Measurements from ENCODE around the gene RPL41.
"Not testable (repeated sequence)": the region's sequence is repeated elsewhere in the genome, so short reads cannot be mapped to it uniquely, and the experiment has no call there.

Gene RPL41

DNA sequence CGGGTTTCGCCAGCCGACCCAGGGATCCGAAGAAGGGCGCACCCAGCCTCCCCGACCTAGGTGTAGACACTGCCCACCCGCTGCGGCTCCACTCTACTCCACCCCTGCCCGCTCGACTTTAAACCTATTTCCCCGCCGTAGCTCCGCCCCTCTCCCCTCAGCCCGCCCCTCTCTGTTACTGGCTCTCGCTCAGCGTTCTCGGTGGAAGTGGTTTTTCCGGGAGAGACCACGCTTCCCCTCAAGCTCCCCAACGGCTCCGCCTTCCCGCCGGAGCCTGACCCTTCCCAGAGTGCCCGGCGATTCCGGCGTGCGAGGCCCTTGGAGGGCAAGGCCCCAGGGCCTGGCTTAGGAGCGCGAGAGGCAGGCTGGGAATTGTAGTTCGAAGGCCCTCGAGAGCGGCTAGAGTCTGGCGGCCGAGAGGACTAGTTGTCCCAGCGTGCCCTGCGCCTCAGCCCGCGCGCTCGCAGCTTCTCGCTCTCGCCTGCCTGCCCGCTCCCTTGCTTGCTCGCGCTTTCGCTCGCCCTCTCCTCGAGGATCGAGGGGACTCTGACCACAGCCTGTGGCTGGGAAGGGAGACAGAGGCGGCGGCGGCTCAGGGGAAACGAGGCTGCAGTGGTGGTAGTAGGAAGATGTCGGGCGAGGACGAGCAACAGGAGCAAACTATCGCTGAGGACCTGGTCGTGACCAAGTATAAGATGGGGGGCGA lies 12.2 kb upstream of the RPL41 start, which contains the start of gene PA2G4:
Gene PA2G4 (plus strand): TSS at position 451 of the 706 bp plus-strand sequence. CDS start 179 bp downstream, at position 630.
- Histone ChIP-seq H3K27me3 (ENCODE audit: control insufficient read depth, insufficient read depth, low read length) (no peaks in the 10 kb centered on the region), H3K9ac (ENCODE audit: low read length) (peak within 1 kb of the TSS; percentile 84), H3K4me3 (ENCODE audit: low read length) (peak within 1 kb of the TSS; percentile 65), H3K4me1 (ENCODE audit: control insufficient read depth, insufficient read depth, low read length) (peaks cover 19% of the 10 kb centered on the region), H3K9me3 (ENCODE audit: control insufficient read depth, low read length) (no peaks in the 10 kb centered on the region), H3K36me3 (ENCODE audit: control insufficient read depth, insufficient read depth, low read length) (no peaks in the 10 kb centered on the region)

DNA sequence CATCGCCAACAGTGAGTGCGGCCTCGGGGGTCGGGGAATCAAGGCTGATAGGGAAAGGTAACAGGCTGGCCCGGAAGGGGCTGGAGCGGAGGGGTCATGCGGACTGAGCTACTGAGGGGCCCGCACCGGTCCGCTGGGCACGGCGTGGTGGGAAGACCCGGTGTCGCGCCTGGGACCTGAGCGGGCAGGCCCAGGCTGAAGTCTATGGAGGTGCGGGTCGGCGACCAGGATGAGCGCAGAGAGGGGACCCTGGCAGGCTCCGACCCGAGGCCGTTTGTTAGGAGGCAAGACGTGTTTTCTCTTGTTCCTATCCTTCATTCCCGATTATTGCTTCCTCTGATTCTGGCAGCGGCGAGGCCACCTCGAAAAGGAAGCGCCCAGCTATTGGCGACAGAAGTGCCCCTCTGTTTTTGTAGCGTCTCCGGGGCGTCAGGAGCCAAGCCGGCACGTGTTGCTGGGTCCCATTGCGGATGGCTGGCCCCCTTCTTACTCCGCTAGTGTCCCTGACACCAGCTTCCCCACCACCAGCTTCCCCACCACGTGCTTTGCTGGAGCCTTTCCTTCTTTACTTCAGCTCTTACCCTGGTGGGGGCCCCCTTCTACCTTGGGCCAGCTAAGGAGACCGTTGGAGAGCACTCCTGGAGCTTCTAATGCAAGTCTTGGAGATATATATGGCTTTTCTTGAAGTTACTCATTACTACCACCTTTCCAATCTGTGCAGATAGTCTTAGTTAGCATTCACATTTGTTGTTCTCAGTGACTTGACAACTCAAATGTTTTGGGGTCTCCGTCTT lies 11.4 kb upstream of the RPL41 start:
- Histone ChIP-seq H3K9me3 (ENCODE audit: control insufficient read depth, low read length) (no peaks in the 10 kb centered on the region), H3K36me3 (ENCODE audit: control insufficient read depth, insufficient read depth, low read length) (no peaks in the 10 kb centered on the region), H3K4me3 (ENCODE audit: low read length) (peak overlapping the region; percentile 65), H3K27me3 (ENCODE audit: control insufficient read depth, insufficient read depth, low read length) (no peaks in the 10 kb centered on the region), H3K4me1 (ENCODE audit: control insufficient read depth, insufficient read depth, low read length) (peaks cover 19% of the 10 kb centered on the region), H3K9ac (ENCODE audit: low read length) (peak overlapping the region; percentile 84)

DNA sequence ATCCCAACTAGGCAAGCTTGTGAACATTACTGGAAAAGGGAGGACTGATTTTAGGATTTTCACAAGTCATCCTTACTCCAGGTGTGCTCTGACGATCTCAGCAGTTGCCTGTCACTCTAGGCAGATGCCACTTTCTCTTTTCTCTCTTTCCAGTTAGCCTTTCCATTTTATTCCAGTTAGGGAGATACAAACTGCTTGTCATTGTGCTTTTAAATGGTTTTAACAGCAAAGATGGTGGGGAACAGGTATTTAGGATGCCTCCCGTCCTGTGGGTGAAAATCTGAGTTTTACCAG lies 10.9 kb upstream of the RPL41 start:
- Histone ChIP-seq H3K27me3 (ENCODE audit: control insufficient read depth, insufficient read depth, low read length) (no peaks in the 10 kb centered on the region), H3K9ac (ENCODE audit: low read length) (peak overlapping the region; percentile 84), H3K4me1 (ENCODE audit: control insufficient read depth, insufficient read depth, low read length) (peaks cover 19% of the 10 kb centered on the region), H3K4me3 (ENCODE audit: low read length) (peak overlapping the region; percentile 65), H3K36me3 (ENCODE audit: control insufficient read depth, insufficient read depth, low read length) (peaks cover 4% of the 10 kb centered on the region), H3K9me3 (ENCODE audit: control insufficient read depth, low read length) (no peaks in the 10 kb centered on the region)

DNA sequence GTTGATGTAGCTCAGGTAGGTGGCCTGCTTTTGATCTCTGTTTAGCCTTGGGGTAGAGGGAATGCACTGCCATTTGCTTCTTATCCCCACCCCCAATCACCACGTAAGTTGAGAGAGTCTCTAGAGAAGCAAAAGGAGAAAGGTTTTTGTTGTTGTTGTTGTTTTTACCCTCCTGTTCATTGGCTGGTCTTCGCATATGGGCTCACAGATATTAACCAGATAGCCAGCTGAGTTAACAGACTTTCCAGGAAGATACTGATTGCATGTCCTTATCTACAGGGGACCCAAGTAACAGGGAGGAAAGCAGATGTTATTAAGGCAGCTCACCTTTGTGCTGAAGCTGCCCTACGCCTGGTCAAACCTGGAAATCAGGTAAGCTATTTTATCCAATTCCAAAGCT lies 9.2 kb upstream of the RPL41 start:
- Histone ChIP-seq H3K4me1 (ENCODE audit: control insufficient read depth, insufficient read depth, low read length) (peaks cover 19% of the 10 kb centered on the region), H3K4me3 (ENCODE audit: low read length) (no peak overlapping the region), H3K9ac (ENCODE audit: low read length) (no peak overlapping the region), H3K36me3 (ENCODE audit: control insufficient read depth, insufficient read depth, low read length) (peaks cover 6% of the 10 kb centered on the region), H3K27me3 (ENCODE audit: control insufficient read depth, insufficient read depth, low read length) (no peaks in the 10 kb centered on the region), H3K9me3 (ENCODE audit: control insufficient read depth, low read length) (no peaks in the 10 kb centered on the region)

DNA sequence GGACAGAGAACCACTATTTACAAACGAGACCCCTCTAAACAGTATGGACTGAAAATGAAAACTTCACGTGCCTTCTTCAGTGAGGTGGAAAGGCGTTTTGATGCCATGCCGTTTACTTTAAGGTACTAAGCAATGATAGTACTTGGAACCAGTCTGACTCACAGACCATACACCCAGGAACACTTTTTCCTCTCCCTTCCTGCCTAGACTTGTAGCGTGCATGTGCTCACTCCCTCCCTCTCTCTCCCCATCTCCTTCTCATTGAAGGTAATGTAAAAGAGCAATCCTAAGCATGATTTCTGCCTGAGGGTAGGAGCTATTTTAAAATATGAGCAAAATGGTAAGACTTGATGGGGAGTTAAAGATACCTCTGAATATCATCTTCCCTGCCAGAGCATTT lies 5.9 kb upstream of the RPL41 start:
- no peak overlapping the region for H3K9ac ChIP-seq (ENCODE audit: low read length)
- no peaks in the 10 kb centered on the region for H3K27me3 ChIP-seq (ENCODE audit: control insufficient read depth, insufficient read depth, low read length)
- no peak overlapping the region for H3K4me3 ChIP-seq (ENCODE audit: low read length)
- H3K36me3 ChIP-seq (ENCODE audit: control insufficient read depth, insufficient read depth, low read length) = peaks cover 6% of the 10 kb centered on the region
- H3K4me1 ChIP-seq (ENCODE audit: control insufficient read depth, insufficient read depth, low read length) = peaks cover 8% of the 10 kb centered on the region
- no peaks in the 10 kb centered on the region for H3K9me3 ChIP-seq (ENCODE audit: control insufficient read depth, low read length)

DNA sequence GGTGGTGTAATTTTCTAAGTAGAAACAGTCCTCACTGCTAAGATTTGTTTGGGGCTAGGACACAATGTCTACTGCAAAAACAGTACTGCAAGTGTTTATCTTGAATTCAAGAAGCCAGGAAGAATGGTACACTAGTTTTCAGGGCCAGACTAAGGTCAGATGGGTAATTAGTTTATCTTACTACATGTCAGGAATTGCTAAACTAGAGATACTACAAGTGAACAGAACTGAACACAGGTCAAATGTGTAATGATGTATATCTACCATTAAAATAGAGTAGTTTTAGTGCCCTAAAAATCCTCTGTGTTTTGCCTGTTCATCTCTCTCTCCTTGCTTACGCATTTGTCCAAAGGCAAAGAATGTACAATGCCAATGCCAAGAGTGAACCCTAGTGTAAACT lies 2.3 kb upstream of the RPL41 start:
- no peaks in the 10 kb centered on the region for H3K27me3 ChIP-seq (ENCODE audit: control insufficient read depth, insufficient read depth, low read length)
- no peak overlapping the region for H3K4me3 ChIP-seq (ENCODE audit: low read length)
- H3K9ac ChIP-seq (ENCODE audit: low read length) = no peak overlapping the region
- H3K9me3 ChIP-seq (ENCODE audit: control insufficient read depth, low read length) = no peaks in the 10 kb centered on the region
- H3K36me3 ChIP-seq (ENCODE audit: control insufficient read depth, insufficient read depth, low read length) = peaks cover 6% of the 10 kb centered on the region
- peaks cover 5% of the 10 kb centered on the region for H3K4me1 ChIP-seq (ENCODE audit: control insufficient read depth, insufficient read depth, low read length)

DNA sequence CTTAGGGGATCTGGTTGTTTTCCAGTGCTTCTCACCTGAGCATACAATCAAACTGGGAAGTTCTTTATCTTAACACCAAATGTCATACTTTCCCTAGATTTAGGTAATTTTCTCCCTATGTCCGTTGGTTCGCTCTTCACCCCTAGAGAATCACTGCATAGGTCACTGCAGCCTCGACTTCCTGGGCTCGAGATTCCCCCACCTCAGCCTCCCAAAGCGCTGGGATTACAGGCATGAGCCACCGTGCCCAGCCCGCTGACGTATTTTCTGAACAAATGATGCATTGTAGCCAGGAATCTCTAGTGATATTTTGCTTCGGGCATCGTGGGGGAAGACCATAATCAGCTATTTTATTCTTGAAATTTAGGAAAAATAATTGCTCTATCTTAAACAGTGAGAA lies 1.1 kb upstream of the RPL41 start:
- Histone ChIP-seq H3K36me3 (ENCODE audit: control insufficient read depth, insufficient read depth, low read length) (peaks cover 5% of the 10 kb centered on the region), H3K27me3 (ENCODE audit: control insufficient read depth, insufficient read depth, low read length) (no peaks in the 10 kb centered on the region), H3K4me1 (ENCODE audit: control insufficient read depth, insufficient read depth, low read length) (peaks cover 13% of the 10 kb centered on the region), H3K9me3 (ENCODE audit: control insufficient read depth, low read length) (no peaks in the 10 kb centered on the region), H3K4me3 (ENCODE audit: low read length) (peak overlapping the region; percentile 88), H3K9ac (ENCODE audit: low read length) (peak overlapping the region; percentile 96)

DNA sequence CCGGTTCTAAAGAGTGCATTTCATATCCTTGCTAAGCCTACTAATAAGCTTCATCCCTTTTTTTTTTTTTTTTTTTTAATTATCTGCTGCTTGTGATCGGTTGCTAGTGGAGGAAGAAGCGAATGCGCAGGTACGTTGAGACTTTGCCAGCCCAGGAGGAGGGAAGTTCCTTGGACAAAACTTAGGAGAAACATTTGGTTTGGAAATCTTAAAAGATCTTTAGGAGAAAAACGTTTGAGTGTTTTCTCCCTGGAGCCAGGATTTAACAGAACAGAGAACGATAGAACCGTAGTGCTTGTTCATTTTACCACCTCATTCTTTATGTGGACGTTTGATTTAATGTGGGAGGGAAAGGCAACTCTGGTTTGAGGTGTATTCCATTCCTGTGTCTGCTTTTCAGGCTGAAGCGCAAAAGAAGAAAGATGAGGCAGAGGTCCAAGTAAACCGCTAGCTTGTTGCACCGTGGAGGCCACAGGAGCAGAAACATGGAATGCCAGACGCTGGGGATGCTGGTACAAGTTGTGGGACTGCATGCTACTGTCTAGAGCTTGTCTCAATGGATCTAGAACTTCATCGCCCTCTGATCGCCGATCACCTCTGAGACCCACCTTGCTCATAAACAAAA lies 761 bp downstream of the RPL41 start:
- Histone ChIP-seq H3K4me1 (ENCODE audit: control insufficient read depth, insufficient read depth, low read length) (peaks cover 13% of the 10 kb centered on the region), H3K4me3 (ENCODE audit: low read length) (peak overlapping the region; percentile 88)

DNA sequence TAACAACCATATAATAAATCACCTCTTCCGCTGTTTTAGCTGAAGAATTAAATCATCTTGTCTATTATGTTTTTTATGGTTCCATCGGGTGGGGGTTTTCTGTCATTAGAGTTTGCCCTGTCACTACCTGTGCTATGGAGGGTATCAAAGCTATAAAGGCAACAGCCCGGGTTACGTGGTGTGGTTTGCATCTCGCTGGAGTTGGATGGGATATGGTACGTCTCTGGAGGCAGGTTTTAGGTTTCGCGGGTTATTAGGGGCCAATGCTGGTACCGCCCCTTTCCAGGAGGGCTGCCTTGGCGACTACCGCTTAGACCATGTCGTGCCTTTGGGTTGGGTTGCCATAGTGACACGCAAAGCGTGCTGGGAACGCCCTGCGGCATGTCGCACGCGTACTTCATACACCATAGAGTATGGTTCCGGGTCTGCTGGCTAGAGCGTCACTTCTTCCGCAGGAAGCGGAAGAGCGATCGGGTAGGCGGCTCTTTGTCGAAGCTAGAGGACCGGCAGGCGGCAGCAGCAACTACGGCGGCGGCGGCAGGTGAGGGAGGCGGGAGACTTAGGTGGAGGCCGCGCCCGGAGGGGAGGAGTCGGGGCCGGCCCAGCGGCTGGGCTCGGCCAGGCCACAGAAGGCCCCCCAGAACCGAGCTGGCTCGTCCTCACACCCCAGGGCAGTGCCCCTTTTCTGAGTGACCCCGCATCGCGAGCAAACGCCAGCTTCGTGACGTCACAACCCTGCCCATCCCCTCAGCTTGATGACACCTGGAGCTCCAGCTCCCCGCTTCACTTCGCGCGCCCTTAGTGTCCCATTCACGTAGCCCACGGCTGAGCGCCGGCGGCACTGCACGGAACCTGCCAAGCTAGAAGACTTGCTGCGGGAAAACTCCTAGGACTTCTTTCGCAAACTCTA lies 1.6 kb downstream of the RPL41 start, which contains the start of gene ZC3H10:
Gene ZC3H10 (plus strand): TSS at position 489 of the 910 bp plus-strand sequence. CDS start 2,297 bp downstream, outside the sequence.
- peak within 1 kb of the TSS; percentile 88 for H3K4me3 ChIP-seq (ENCODE audit: low read length)
- H3K36me3 ChIP-seq (ENCODE audit: control insufficient read depth, insufficient read depth, low read length) = no peaks in the 10 kb centered on the region
- H3K4me1 ChIP-seq (ENCODE audit: control insufficient read depth, insufficient read depth, low read length) = peaks cover 13% of the 10 kb centered on the region
- H3K27me3 ChIP-seq (ENCODE audit: control insufficient read depth, insufficient read depth, low read length) = no peaks in the 10 kb centered on the region
- peak within 1 kb of the TSS; percentile 96 for H3K9ac ChIP-seq (ENCODE audit: low read length)
- no peaks in the 10 kb centered on the region for H3K9me3 ChIP-seq (ENCODE audit: control insufficient read depth, low read length)

More for the DNA sequence above, 761 bp downstream of the RPL41 start:
- peak overlapping the region; percentile 96 for H3K9ac ChIP-seq (ENCODE audit: low read length)
- not testable (repeated sequence) for H3K27me3 ChIP-seq (ENCODE audit: control insufficient read depth, insufficient read depth, low read length); H3K9me3 ChIP-seq (ENCODE audit: control insufficient read depth, low read length); H3K36me3 ChIP-seq (ENCODE audit: control insufficient read depth, insufficient read depth, low read length)

DNA sequence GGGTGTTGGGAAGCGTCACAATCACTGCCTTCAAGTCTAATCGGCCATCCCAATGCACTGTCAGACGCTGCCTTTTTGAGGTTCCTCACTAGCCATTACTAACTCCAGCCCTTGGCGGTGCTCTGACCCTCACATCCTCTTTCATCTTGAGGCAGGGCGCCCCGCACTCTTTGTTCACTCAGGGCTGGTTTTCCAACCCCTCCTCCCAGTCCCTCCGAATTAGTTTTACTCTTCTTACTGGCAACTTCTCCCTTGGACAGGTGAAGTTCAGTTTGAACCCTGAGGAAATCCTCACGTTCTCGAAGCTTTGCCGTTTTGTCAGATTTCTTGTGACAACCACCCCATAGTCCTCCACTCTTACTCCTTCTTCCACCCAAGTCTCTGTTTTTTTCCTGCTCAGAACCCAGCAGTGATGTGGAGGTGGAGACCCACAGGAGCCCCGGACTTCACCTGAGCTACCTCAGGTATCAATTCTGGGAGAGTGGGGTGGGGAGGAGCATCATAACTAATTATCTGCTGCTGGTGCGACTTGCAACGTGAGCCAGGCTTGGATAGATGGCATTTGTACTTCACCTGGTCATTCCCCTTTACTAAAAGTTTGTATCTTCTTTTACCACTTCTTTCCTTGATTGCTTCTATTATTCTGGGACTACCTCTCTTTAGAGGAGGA lies 2.4 kb downstream of the RPL41 start:
- H3K4me1 ChIP-seq (ENCODE audit: control insufficient read depth, insufficient read depth, low read length) = peaks cover 13% of the 10 kb centered on the region
- H3K36me3 ChIP-seq (ENCODE audit: control insufficient read depth, insufficient read depth, low read length) = no peaks in the 10 kb centered on the region
- peak overlapping the region; percentile 51 for H3K4me3 ChIP-seq (ENCODE audit: low read length)
- H3K27me3 ChIP-seq (ENCODE audit: control insufficient read depth, insufficient read depth, low read length) = no peaks in the 10 kb centered on the region
- H3K9me3 ChIP-seq (ENCODE audit: control insufficient read depth, low read length) = no peaks in the 10 kb centered on the region
- peak overlapping the region; percentile 72 for H3K9ac ChIP-seq (ENCODE audit: low read length)

DNA sequence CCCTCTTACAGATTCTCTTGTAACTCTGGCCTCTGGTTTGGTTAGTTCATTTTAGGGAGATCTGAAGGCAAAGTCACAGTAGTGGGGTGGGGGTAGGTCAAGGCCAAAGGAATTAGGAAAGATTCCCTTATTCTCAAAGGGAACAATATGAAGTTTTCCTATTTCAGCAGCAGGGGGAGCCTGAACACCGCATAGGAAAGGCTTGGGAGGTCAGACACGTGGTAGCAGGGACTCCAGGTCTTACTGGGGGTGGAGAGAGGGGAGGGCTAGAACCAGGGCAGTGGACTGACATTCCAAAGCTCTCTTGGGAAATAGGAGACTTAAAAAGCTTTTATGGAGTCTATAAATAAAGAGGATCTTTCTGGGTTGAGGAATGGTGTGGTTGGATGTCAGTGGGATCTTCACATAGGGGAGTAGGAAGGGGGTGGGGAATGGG lies 2.9 kb downstream of the RPL41 start:
- no peaks in the 10 kb centered on the region for H3K27me3 ChIP-seq (ENCODE audit: control insufficient read depth, insufficient read depth, low read length)
- H3K36me3 ChIP-seq (ENCODE audit: control insufficient read depth, insufficient read depth, low read length) = no peaks in the 10 kb centered on the region
- H3K4me1 ChIP-seq (ENCODE audit: control insufficient read depth, insufficient read depth, low read length) = peaks cover 13% of the 10 kb centered on the region
- H3K4me3 ChIP-seq (ENCODE audit: low read length) = no peak overlapping the region
- no peaks in the 10 kb centered on the region for H3K9me3 ChIP-seq (ENCODE audit: control insufficient read depth, low read length)
- peak overlapping the region; percentile 0 for H3K9ac ChIP-seq (ENCODE audit: low read length)
